Activated naive CD4-positive, alpha-beta T cell (primary cell): ENCODE measurements around the gene PPP1R2.
"Not testable (repeated sequence)": the region's sequence is repeated elsewhere in the genome, so short reads cannot be mapped to it uniquely, and the experiment has no call there.

ENCODE experiments used
- DNase-seq, 4 experiments: peaks; one replicate each; lab custom pipeline; 2025; lab: John Stamatoyannopoulos, UW

Gene PPP1R2

DNA sequence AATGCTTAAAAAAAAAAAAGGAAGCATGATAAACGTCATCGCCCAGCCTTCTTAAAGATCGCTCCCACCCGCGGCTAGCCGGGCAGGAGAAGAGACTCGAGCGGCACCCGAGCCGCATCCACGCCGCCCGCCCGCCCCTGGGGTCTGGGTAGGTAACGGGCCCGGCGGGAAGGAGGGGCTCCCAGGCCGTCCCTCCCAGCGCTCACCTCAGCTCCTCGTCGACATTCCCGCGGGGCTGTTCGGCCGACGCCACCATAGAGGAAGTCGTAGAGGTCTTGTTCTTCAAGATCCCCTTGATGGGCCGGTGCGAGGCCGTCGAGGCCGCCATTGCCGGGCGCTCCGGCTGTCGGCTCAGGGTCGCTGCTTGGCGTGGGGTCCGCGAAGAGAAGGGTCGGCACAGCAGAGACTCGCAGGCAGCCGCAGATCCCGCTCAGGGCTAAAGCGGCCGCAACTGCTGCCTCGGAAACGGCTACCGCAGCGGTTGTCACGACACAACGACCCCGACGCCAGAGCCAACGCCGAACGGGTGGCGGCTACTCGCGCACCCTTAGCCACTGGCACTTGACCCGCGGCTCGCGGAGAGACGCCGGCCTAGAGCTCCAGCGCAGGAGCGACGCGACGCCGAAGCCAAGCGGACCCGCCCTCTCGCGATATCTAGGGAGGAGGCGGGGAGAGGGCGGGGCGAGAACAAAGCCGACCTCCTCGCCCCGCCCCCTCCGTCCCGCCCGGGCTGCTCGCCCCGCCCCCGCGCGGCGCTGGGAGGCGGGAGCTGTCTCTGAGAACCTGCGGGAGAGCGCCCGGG lies at the start of gene PPP1R2:
Gene PPP1R2, minus strand, starts transcription at position 628 of the 802 bp plus-strand sequence. Its CDS starts 300 bp downstream, at position 328.
- DNase-seq = peak; percentile 75 to 91 (median 81)

DNA sequence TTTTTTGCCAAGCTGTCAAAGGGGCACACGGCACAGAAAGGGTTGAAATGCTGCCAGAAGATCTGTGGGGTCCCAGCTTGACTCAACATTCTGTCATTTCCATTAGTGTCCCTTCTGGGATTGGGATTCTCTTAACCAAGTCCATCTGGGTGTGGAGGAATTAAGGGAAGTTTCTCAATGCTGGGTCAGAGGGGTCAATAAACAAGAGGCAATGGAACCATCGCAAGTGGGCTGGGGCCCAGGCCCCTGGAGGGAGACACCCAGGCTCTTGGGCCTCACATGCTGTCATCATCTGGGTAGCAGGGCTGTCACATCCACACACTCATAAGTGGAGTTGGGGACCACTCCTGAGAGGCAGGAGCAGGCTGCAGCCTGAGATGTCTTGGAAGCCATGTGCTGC lies 48.7 kb upstream of the PPP1R2 start:
- DNase-seq = no peak

GRCh38 chr3:195591220-195591619 lies 48.1 kb upstream of the PPP1R2 start:
- DNase-seq = no peak

DNA sequence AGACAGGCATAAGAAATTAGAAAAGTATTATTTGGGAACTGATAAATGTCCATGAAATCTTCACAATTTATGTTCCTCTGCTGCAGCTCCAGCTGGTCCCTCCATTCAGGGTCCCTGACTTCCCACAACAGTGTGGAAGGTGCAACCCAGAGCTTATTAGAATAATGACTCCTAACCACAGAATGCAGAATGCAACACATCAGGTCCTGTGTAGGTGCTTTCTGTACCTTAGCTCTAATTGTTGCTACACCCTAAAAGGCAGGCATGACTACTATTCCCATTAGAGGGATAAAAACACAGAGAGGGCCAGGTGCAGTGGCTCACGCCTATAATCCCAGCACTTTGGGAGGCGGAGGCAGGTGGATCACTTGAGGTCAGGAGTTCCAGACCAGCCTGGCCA lies 47.3 kb upstream of the PPP1R2 start:
- DNase-seq = not testable (repeated sequence)

DNA sequence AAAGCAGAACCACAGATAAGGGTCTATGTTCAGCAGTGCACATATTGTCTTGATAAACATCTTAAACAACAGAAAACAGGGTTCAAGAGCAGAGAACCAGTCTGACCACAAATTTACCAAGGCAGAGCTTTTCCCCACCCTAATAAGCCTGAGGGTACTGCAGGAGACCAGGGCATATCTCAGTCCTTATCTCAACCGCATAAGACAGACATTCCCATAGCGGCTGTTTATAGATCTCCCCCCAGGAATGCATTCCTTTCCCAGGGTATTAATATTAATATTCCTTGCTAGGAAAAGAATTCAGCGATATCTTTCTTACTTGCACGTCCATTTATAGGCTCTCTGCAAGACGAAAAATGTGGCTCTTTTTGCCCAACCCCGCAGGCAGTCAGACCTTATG lies 46.7 kb upstream of the PPP1R2 start:
- not testable (repeated sequence) for DNase-seq

GRCh38 chr3:195587824-195588223 lies 44.7 kb upstream of the PPP1R2 start:
- no peak for DNase-seq

GRCh38 chr3:195587406-195587805 lies 44.3 kb upstream of the PPP1R2 start:
- DNase-seq = no peak

DNA sequence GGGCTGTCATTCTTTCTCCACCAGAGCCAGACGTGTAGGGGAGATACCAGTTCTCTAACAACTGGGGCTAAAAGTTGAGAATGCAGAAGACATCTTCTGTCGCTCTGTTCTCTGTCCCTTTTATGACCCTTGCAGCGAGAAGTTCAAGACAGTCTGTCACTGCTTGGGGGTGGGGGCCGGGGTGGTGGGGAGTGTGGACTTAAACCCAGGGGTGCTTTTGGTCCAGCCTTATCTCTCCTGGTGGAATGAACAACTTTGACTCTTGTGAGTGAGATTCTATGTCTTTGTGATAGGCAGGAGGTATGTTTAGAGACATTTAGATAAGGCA lies 41.4 kb upstream of the PPP1R2 start:
- DNase-seq = no peak

GRCh38 chr3:195583831-195584542 lies 40.9 kb upstream of the PPP1R2 start, which contains the start of gene APOD:
APOD (minus strand) TSS chr3:195583940; CDS start chr3:195579461, 4,479 bp downstream.
- DNase-seq = no peak

DNA sequence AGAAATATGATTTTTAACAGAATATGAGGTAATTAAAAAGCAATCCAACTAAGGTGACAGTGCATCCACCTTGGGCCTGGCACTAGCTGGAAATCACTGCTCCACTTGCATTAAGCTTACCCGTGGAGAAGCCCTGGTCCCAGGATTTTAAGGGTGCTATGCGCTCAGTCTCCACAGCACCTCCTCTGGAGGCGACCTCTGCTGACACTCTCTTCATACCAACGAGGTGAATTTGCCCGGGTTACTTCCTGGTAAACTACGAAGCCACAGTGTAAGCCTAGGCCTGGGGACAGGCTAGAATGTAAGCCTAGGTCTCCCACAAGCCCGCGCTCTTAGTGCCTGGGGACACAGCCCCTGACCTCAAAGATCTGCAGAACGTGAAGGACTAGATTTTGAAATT lies 39.8 kb upstream of the PPP1R2 start:
- DNase-seq = no peak

DNA sequence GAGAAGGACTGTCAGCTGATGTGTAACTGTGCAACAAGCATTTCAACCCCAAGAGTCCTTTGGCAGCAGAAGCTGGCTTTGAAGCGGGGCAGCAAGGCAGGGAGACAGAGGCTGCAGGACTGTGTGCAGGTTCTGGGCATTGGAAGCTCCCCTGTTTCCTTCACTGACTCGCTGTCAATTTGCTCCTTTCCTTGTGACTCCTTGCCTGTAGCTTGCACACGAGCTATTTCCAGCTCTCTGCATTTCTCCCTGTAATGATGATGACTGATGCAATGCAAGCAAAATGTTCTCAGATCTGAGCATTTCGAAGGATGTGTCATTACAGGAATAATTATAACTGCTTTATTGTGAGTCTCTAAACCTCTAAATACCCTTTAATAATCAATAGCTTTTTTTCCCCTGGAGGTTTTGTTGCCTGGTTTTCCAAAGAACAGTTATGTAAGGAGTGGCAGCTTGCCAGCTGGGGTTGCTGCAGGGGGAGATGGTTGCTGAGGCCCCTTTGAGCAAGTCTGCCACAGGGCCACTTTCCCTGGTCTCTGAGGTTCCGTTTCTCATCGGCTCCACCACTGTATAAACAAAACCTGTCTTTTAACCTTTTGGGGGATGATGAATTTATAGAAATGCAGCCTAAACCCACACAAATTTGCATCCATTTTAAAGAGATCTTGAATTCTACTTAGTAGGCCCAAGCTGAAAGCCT lies 37.8 kb upstream of the PPP1R2 start:
- DNase-seq = no peak

DNA sequence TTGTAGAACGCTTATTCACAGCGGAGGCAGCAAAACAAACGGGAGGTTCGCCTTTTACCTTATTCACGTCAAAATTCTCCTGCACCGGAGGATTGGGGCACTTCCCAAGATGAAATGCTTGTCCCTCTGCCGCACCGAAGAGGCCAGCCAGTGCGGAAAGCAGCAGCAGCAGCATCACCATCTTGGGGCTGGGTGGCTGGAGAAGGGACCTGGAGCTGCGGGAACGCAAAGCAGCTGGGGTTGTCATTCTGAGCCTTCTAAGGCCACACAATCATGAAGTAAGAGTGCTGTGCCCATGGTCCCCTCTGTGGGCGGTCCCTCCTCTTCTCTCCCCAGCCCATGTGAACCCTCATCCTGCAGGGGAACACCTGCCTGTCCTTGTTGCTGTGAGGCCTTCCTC lies 36.2 kb upstream of the PPP1R2 start:
- no peak for DNase-seq

- DNase-seq = no peak
Measured at GRCh38 chr3:195578565-195578964, 35.4 kb upstream of the PPP1R2 start.

DNA sequence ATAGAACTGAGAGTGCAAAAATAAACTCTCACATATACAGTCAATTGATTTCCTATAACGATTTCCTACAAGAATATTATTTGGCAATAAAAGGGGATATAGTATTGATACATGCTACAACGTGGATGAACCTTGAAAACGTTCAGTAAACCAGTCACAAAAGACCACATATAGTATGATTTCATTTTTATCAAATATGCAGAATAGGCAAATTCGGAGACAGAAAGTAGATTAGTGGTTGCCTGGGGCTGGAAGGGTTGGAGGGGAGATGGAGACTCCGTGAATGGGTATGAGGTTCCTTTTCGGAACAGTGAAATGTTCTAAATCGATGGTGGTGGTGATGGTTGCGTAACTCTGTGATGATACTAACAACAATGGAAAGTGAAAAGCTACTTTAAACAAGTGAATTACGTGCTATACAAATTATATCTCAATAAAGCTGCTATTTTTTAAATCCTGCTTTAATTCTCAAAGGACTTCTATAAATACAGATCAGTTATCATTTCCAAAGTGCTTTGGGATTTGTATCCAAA lies 34.6 kb upstream of the PPP1R2 start:
- DNase-seq = no peak

GRCh38 chr3:195574497-195575304 lies 31.6 kb upstream of the PPP1R2 start:
- DNase-seq = no peak

GRCh38 chr3:195573611-195574496 lies 30.7 kb upstream of the PPP1R2 start:
- DNase-seq = no peak

DNA sequence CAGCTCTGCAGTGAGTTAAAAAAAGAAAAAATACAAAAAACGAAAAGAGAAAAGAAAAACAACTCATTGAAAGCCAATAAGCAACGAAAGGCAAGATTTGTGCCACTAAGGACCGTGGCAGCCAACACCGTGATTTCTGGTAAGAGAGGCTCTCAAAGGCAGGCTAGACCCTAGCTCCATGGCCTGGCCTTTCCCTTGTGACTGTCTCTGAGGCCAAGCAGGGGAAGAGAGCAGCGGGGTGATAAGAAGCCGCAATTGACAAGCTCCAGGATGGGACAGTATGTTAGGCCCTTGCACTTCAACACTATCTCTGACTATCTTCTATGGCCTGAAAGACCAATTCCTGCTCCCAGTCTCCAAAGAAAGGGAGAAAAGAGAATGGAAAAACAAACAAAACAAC lies 28.2 kb upstream of the PPP1R2 start:
- no peak for DNase-seq

- no peak for DNase-seq
Measured at GRCh38 chr3:195570912-195571311, 27.8 kb upstream of the PPP1R2 start.

DNA sequence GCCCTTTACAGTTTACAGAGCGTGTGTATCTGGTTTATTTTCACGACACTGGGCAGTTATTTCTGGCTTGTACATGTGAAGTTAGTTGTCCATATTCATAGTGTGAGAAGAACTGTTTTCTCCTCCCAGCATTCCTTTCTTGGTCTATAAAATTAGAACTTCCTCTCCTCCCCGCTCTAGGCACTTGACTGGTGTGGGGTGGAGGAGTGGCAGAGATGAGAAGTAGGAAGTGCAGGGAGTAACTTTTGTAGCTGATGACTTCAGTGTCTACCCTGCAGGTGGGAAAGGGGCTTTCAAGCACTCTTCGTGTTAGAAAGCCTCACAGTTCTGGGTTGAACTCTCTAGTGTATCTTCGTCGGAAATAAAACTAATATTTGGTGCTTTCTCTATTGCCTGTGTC lies 27.2 kb upstream of the PPP1R2 start:
- DNase-seq = no peak

DNA sequence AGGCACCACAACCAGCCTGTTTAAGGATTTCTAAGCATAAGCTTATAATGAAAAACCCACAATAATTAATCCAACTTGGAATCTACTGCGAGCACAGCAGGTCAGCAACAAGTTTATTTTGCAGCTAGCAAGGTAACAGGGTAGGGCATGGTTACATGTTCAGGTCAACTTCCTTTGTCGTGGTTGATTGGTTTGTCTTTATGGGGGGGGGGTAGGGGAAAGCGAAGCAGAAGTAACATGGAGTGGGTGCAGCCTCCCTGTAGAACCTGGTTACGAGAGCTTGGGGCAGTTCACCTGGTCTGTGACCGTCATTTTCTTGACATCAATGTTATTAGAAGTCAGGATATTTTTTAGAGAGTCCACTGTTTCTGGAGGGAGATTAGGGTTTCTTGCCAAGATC lies 25.5 kb upstream of the PPP1R2 start:
- DNase-seq = no peak

DNA sequence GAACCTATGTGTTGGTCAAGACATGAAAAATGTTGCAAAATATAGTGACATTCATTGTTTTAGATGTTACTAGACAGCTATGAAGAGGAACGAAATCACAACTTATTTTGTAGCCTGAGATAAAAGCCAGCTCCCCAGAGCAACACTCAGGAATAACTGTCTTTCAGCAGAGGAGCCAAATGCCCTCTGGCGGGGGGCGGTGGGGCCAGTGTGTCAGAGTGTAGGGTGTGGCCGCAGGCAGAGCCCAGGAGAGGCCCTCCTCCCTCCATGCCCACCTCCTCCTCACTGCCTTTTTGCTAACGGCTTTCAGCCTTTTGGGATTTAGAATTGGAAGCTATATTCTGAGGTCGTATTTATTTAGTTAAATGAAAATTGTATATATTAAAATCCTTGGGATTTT lies 23.7 kb upstream of the PPP1R2 start:
- no peak for DNase-seq
